Suprapubic skin (tissue), 4 donors: ENCODE results near the gene PDE7B.

ENCODE experiments used
- CTCF ChIP-seq, 2 donors: fragments of 200-600 bp in 1 of 2; fragments of 450-650 bp in 1 of 2; sonication (generic) in 1 of 2; IDR thresholded peaks; one replicate each; pipeline ENCODE4 v1.5.1; 2016 to 2019; ENCODE audit warnings: antibody characterized with exemption in 2 of 2, mild to moderate bottlenecking in 1 of 2, moderate library complexity in 1 of 2
- POLR2A ChIP-seq, 2 donors: fragments of 450-650 bp; IDR thresholded peaks; one replicate each; pipeline ENCODE4 v1.6.1; 2017; ENCODE audit warnings: antibody characterized with exemption in 2 of 2, mild to moderate bottlenecking in 2 of 2, moderate library complexity in 2 of 2
- POLR2AphosphoS5 ChIP-seq, 3 donors: sonication (generic); formaldehyde crosslinking; IDR thresholded peaks; one replicate each; pipeline ENCODE4 v1.6.1; 2017; ENCODE audit warnings: antibody characterized with exemption in 3 of 3

GRCh38 chr6:135941275-135942025 is 89.9 kb downstream of the PDE7B start:
- TF ChIP-seq CTCF (IDR thresholded peaks at IDR 0.05) = no peak
- no peak for TF ChIP-seq POLR2AphosphoS5 (IDR thresholded peaks at IDR 0.05)
- TF ChIP-seq POLR2A (IDR thresholded peaks at IDR 0.05) = no peak
